NCI-H2081 treated with DMSO at 0.1 percent for 48 hours (cell line): ENCODE data around the gene RUNX2.
"Not testable (repeated sequence)": the region's sequence is repeated elsewhere in the genome, so short reads cannot be mapped to it uniquely, and the experiment has no call there.

Experiments
- DNase-seq: peaks from one replicate; lab custom pipeline; 2025; lab: John Stamatoyannopoulos, UW

Gene RUNX2

GRCh38 chr6:45327956-45328522 is at the start of gene RUNX2:
Gene RUNX2 (plus strand): TSS chr6:45328330. CDS start chr6:45328727, 397 bp downstream.
- no peak for DNase-seq

GRCh38 chr6:45278367-45278766 is 49.8 kb upstream of the RUNX2 start:
- no peak for DNase-seq

GRCh38 chr6:45286707-45287106 is 41.4 kb upstream of the RUNX2 start:
- not testable (repeated sequence) for DNase-seq

- no peak for DNase-seq
These were observed 38.2 kb upstream of the RUNX2 start for GRCh38 chr6:45289751-45290514.

GRCh38 chr6:45293306-45293705 is 34.8 kb upstream of the RUNX2 start:
- DNase-seq: no peak

GRCh38 chr6:45294065-45294701 is 33.9 kb upstream of the RUNX2 start:
- DNase-seq: not testable (repeated sequence)

- DNase-seq: no peak
These were observed 30.8 kb upstream of the RUNX2 start for GRCh38 chr6:45297320-45297719.

GRCh38 chr6:45299096-45299581 is 29.0 kb upstream of the RUNX2 start:
- DNase-seq: no peak

GRCh38 chr6:45300736-45301135 is 27.4 kb upstream of the RUNX2 start:
- no peak for DNase-seq

- no peak for DNase-seq
These were observed 26.6 kb upstream of the RUNX2 start for GRCh38 chr6:45301348-45302142.

- no peak for DNase-seq
These were observed 25.3 kb upstream of the RUNX2 start for GRCh38 chr6:45302832-45303231.

- no peak for DNase-seq
These were observed 22.6 kb upstream of the RUNX2 start for GRCh38 chr6:45305546-45305945.

GRCh38 chr6:45310118-45310788 is 17.9 kb upstream of the RUNX2 start:
- DNase-seq: no peak

- no peak for DNase-seq
These were observed 14.0 kb upstream of the RUNX2 start for GRCh38 chr6:45314146-45314545.

- no peak for DNase-seq
These were observed 7.8 kb upstream of the RUNX2 start for GRCh38 chr6:45320349-45320748.

- no peak for DNase-seq
These were observed 4.4 kb upstream of the RUNX2 start for GRCh38 chr6:45323656-45324224.

GRCh38 chr6:45326698-45327417 is 1.3 kb upstream of the RUNX2 start:
- DNase-seq: no peak

- no peak for DNase-seq
These were observed 393 bp downstream of the RUNX2 start for GRCh38 chr6:45328523-45328922.

GRCh38 chr6:45344900-45345299 is 16.8 kb downstream of the RUNX2 start:
- DNase-seq: no peak

- DNase-seq: peak; percentile 10
These were observed 22.1 kb downstream of the RUNX2 start for GRCh38 chr6:45350186-45350710.
